Spleen (tissue), 11 donors: Measurements from ENCODE around the gene RIPK4. TPM values are rescaled to one million over a fixed set of nuclear protein-coding genes. Genes with fewer than 3 reads are reported as not detected.

Source experiments
- DNase-seq: peaks from one replicate; pipeline ENCODE4 v3.0.0-alpha.2; 2020
- H3K27ac ChIP-seq, 8 donors: fragments of 200-600 bp; sonication (generic) in 7 of 8; 1 replicate in 4 of 8; 2 replicates in 4 of 8; pipeline versions ENCODE4 v1.5.0 to v1.8.0; 2016 to 2021; ENCODE audit warnings: inconsistent platforms in 4 of 8, mild to moderate bottlenecking in 4 of 8, moderate library complexity in 1 of 8
- H3K27me3 ChIP-seq, 7 donors: fragments of 200-600 bp; sonication (generic) in 6 of 7; replicated peaks in 1 of 7; 1 replicate in 4 of 7; 2 replicates in 3 of 7; pipeline versions ENCODE4 v1.5.0 to v1.8.0; 2016 to 2021; ENCODE audit warnings: inconsistent platforms in 3 of 7, mild to moderate bottlenecking in 1 of 7
- H3K36me3 ChIP-seq, 6 donors: fragments of 200-600 bp; sonication (generic) in 5 of 6; 1 replicate in 4 of 6; 2 replicates in 2 of 6; pipeline versions ENCODE4 v1.5.0 to v1.8.0; 2016 to 2021; ENCODE audit warnings: inconsistent platforms in 2 of 6
- H3K4me1 ChIP-seq, 6 donors: fragments of 200-600 bp; sonication (generic) in 5 of 6; 1 replicate in 3 of 6; 2 replicates in 3 of 6; pipeline versions ENCODE4 v1.5.0 to v1.8.0; 2016 to 2021; ENCODE audit warnings: inconsistent platforms in 3 of 6
- H3K4me3 ChIP-seq, 8 donors: fragments of 200-600 bp; sonication (generic) in 7 of 8; 1 replicate in 4 of 8; 2 replicates in 4 of 8; pipeline versions ENCODE4 v1.5.0 to v1.8.0; 2016 to 2021; ENCODE audit warnings: inconsistent platforms in 4 of 8, mild to moderate bottlenecking in 4 of 8, moderate library complexity in 2 of 8
- H3K9me3 ChIP-seq, 8 donors: fragments of 200-600 bp; sonication (generic) in 7 of 8; 1 replicate in 4 of 8; 2 replicates in 4 of 8; pipeline versions ENCODE4 v1.5.0 to v1.8.0; 2016 to 2021; ENCODE audit warnings: inconsistent platforms in 4 of 8
- POLR2A ChIP-seq, 3 donors: fragments of 450-650 bp; IDR thresholded peaks; one replicate each; pipeline ENCODE4 v1.5.1; 2017; ENCODE audit warnings: antibody characterized with exemption in 3 of 3, mild to moderate bottlenecking in 1 of 3
- POLR2AphosphoS5 ChIP-seq, 3 donors: sonication (generic); formaldehyde crosslinking; IDR thresholded peaks; one replicate each; pipeline ENCODE4 v1.5.1; 2017; ENCODE audit warnings: antibody characterized with exemption in 3 of 3
- WGBS, 5 donors: extraction: QIAGEN DNeasy Blood & Tissue Kit in 3 of 5; methylation state at CpG; one replicate each; pipeline versions ENCODE4 v1.1.5 to v1.1.7; 2013 to 2018; 5-methylcytosine and 5-hydroxymethylcytosine counted together
- intact Hi-C: fragments of 100-400 bp; cut with DNase I; formaldehyde crosslinking; loops from one replicate; pipeline ENCODE4 v1.15.0; 2023; ENCODE audit warnings: low total_unique reads
- polyA plus RNA-seq, 3 donors: library from polyadenylated mRNA; stranded (reverse); fragments of 200-250 nt; gene quantifications; one replicate each; pipeline ENCODE4 v1.2.1, GENCODE V29; 2013
- total RNA-seq, 7 donors: library from RNA; depleted of rRNA in 3 of 7; stranded (reverse); fragments of >200 nt in 3 of 7; fragmentation: NEBNext Ultra II Directional in 4 of 7; extraction: Animal tissue kit (Norgen Biotek cat#: 25700) in 4 of 7; gene quantifications; one replicate each; pipeline versions ENCODE4 v1.1.0 to v1.2.1, GENCODE V29; 2016 to 2021
- TF ChIP-seq, protein P1 (sequence below), 11 experiments: fragments of 200-600 bp in 7 of 11; fragments of 450-650 bp in 4 of 11; sonication (generic) in 4 of 11; IDR thresholded peaks in 8 of 11; conservative IDR thresholded peaks in 3 of 11; 1 replicate in 7 of 11; 2 replicates in 4 of 11; pipeline versions ENCODE4 v1.4.0 to v1.8.0; 2016 to 2021; ENCODE audit warnings: antibody characterized with exemption in 11 of 11, inconsistent platforms in 4 of 11, mild to moderate bottlenecking in 1 of 11
- donor health status: healthy with polysubstance abuse.
- donor health status: DM: no; HTN: no; CAD: no; lungs with moderate emphysema.
- donor health status: DM: no; HTN: no; CAD: no.
- donor health status: Bipolar disorder and iron deficiency.
- donor health status: healthy.
- donor health status: DM: no; HTN: no; CAD: no.
- donor health status: DM: yes; HTN: yes; CAD: no.

RIPK4 gene
- total and polyA plus RNA-seq, 10 donors = 0.02 to 0.06 (median 0.06) TPM; not detected in 7

- peak; percentile 7 for DNase-seq
- Histone ChIP-seq H3K4me1 (no peaks in the 10 kb centered on the region), H3K27ac (no peak overlapping the region), H3K36me3 (no peaks in the 10 kb centered on the region), H3K9me3 (no peaks in the 10 kb centered on the region), H3K27me3 (peaks cover 0 to 14% (median 0%) of the 10 kb centered on the region in 7 donors), H3K4me3 (no peak overlapping the region)
- intact Hi-C loops = no loop called here
- TF ChIP-seq POLR2A (IDR thresholded peaks at IDR 0.05) = no peak
- TF ChIP-seq, protein P1, sequence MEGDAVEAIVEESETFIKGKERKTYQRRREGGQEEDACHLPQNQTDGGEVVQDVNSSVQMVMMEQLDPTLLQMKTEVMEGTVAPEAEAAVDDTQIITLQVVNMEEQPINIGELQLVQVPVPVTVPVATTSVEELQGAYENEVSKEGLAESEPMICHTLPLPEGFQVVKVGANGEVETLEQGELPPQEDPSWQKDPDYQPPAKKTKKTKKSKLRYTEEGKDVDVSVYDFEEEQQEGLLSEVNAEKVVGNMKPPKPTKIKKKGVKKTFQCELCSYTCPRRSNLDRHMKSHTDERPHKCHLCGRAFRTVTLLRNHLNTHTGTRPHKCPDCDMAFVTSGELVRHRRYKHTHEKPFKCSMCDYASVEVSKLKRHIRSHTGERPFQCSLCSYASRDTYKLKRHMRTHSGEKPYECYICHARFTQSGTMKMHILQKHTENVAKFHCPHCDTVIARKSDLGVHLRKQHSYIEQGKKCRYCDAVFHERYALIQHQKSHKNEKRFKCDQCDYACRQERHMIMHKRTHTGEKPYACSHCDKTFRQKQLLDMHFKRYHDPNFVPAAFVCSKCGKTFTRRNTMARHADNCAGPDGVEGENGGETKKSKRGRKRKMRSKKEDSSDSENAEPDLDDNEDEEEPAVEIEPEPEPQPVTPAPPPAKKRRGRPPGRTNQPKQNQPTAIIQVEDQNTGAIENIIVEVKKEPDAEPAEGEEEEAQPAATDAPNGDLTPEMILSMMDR (IDR thresholded peaks at IDR 0.05 in 8 of 11, conservative IDR thresholded peaks at IDR 0.05 in 3 of 11) = no peak
- no peak for TF ChIP-seq POLR2AphosphoS5 (IDR thresholded peaks at IDR 0.05)
- WGBS, 5 donors = 65 to 82% (median 75%) methylated on average over 12 of the region's 12 CpGs
Observed at GRCh38 chr21:41751611-41752011, 15.2 kb downstream of the RIPK4 start.

GRCh38 chr21:41750532-41751151, 16.2 kb downstream of the RIPK4 start:
- peaks cover 0 to 20% (median 0%) of the 10 kb centered on the region in 7 donors for H3K27me3 ChIP-seq
- DNase-seq = peak; percentile 58
- H3K27ac ChIP-seq = no peak overlapping the region
- H3K4me1 ChIP-seq = no peaks in the 10 kb centered on the region
- no peaks in the 10 kb centered on the region for H3K9me3 ChIP-seq
- H3K4me3 ChIP-seq = no peak overlapping the region
- intact Hi-C loops = no loop called here
- TF ChIP-seq, protein P1 (IDR thresholded peaks at IDR 0.05 in 8 of 11, conservative IDR thresholded peaks at IDR 0.05 in 3 of 11) = no peak
- TF ChIP-seq POLR2AphosphoS5 (IDR thresholded peaks at IDR 0.05) (no peak), POLR2A (IDR thresholded peaks at IDR 0.05) (no peak)
- 88 to 95% (median 92%) methylated on average over 16 of the region's 16 CpGs for WGBS, 5 donors
- no peaks in the 10 kb centered on the region for H3K36me3 ChIP-seq

DNA sequence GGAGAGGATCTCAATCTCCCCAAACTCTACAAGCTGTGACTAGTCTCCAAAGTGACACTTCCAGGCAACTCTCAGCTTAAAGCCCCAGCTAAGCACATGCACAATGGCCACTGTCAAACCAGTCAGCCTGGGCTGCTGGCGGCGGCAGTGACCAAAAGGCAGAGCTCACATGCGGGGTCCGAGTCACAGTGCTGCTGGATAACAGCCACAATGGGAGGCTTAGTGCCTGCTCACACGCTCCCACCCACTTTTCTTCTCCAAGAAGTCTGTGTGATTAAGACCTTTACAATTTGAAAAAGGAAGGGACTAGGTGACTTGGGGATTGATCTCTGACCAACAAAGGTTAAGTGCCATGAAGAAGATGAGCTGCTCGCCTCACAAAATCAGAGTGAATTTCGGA, 16.8 kb downstream of the RIPK4 start:
- Histone ChIP-seq H3K9me3 (no peaks in the 10 kb centered on the region), H3K27me3 (peaks cover 0 to 20% (median 0%) of the 10 kb centered on the region in 7 donors), H3K36me3 (no peaks in the 10 kb centered on the region), H3K4me3 (no peak overlapping the region), H3K27ac (no peak overlapping the region), H3K4me1 (no peaks in the 10 kb centered on the region)
- TF ChIP-seq POLR2AphosphoS5 (IDR thresholded peaks at IDR 0.05) (no peak), POLR2A (IDR thresholded peaks at IDR 0.05) (no peak)
- TF ChIP-seq, protein P1 (IDR thresholded peaks at IDR 0.05 in 8 of 11, conservative IDR thresholded peaks at IDR 0.05 in 3 of 11) = no peak
- 66 to 82% (median 73%) methylated on average over 7 of the region's 7 CpGs for WGBS, 5 donors
- no peak for DNase-seq
- intact Hi-C loops = no loop called here

GRCh38 chr21:41749286-41749685, 17.6 kb downstream of the RIPK4 start:
- TF ChIP-seq POLR2AphosphoS5 (IDR thresholded peaks at IDR 0.05) = no peak
- TF ChIP-seq POLR2A (IDR thresholded peaks at IDR 0.05) = no peak
- TF ChIP-seq, protein P1 (IDR thresholded peaks at IDR 0.05 in 8 of 11, conservative IDR thresholded peaks at IDR 0.05 in 3 of 11) = no peak
- intact Hi-C loops = no loop called here
- peak; percentile 41 for DNase-seq

More at GRCh38 chr21:41749286-41749685, 17.6 kb downstream of the RIPK4 start:
- 91 to 96% (median 93%) methylated on average over 10 of the region's 10 CpGs for WGBS, 5 donors
- H3K9me3 ChIP-seq = no peaks in the 10 kb centered on the region
- H3K4me3 ChIP-seq = no peak overlapping the region
- no peak overlapping the region for H3K27ac ChIP-seq
- peaks cover 0 to 24% (median 0%) of the 10 kb centered on the region in 7 donors for H3K27me3 ChIP-seq
- H3K36me3 ChIP-seq = no peaks in the 10 kb centered on the region
- H3K4me1 ChIP-seq = no peaks in the 10 kb centered on the region
